Measurements from ENCODE around the gene KCP. TPM values are rescaled to one million over a fixed set of nuclear protein-coding genes. Genes with fewer than 3 reads are reported as not detected.
"Not testable (repeated sequence)": the region's sequence is repeated elsewhere in the genome, so short reads cannot be mapped to it uniquely, and the experiment has no call there.

The KCP gene
- total and polyA plus RNA-seq, 4 donors = 0.15 to 6.1 (median 2.1) TPM; not detected in 1

DNA sequence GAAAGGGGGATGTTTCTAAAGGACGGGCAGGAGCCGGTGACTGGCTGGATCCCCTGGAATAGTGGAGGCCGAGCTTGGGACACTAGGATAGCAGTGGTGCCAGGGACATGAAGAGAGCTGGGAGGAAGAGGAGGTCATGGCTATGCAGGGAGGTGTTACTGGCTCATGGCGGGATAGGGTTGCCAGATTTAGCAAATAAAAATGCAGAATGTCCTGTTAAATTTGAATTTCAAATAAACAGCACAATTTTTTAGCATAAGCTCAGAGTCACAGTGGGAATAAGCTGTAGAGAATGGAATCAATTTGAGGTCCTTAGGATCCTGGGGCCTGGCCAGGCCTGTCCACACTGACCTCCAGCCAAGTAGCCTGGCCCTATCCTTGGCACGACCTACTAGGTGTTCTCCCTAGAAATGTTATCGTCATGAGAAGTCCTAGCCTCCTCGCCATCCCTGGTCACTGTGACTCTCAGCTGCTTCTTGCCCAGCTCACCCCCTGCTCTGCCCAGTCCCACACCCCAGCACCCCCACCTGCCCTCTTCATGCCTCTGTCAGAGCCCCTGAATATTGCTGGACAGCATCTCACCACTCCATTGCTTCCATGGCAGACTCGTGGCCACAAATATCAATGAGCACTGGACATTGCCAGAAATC is 7.6 kb upstream of the KCP start:
- no peaks in the 10 kb centered on the region for H3K27me3 ChIP-seq (ENCODE audit: control insufficient read depth in 1 of 2, insufficient read depth in 2 of 2, low read length in 1 of 2)
- 85 to 91% methylated on average over 8 of the region's 8 CpGs for WGBS, 2 donors
- ATAC-seq (ENCODE audit: low FRiP score) (no peak), DNase-seq (no peak)
- H3K4me3 ChIP-seq (ENCODE audit: low read length in 2 of 2) = no peak overlapping the region
- no peaks in the 10 kb centered on the region for H3K4me1 ChIP-seq (ENCODE audit: control insufficient read depth in 1 of 2, insufficient read depth in 2 of 2, low read length in 2 of 2)
- intact Hi-C loops (cut with DNase I) = no loop called here
- H3K27ac ChIP-seq (ENCODE audit: low read depth in 1 of 2, low read length in 2 of 2) = no peak overlapping the region
- H3K36me3 ChIP-seq (ENCODE audit: control insufficient read depth in 1 of 2, insufficient read depth in 2 of 2, low read length in 1 of 2) = no peaks in the 10 kb centered on the region
- no peaks in the 10 kb centered on the region for H3K9me3 ChIP-seq (ENCODE audit: control insufficient read depth, low read length)

GRCh38 chr7:128917122-128917521 is 6.6 kb upstream of the KCP start:
- Histone ChIP-seq H3K27ac (ENCODE audit: low read depth in 1 of 2, low read length in 2 of 2) (no peak overlapping the region), H3K4me3 (ENCODE audit: low read length in 2 of 2) (no peak overlapping the region), H3K9me3 (ENCODE audit: control insufficient read depth, low read length) (no peaks in the 10 kb centered on the region), H3K4me1 (ENCODE audit: control insufficient read depth in 1 of 2, insufficient read depth in 2 of 2, low read length in 2 of 2) (no peaks in the 10 kb centered on the region), H3K27me3 (ENCODE audit: control insufficient read depth in 1 of 2, insufficient read depth in 2 of 2, low read length in 1 of 2) (no peaks in the 10 kb centered on the region), H3K36me3 (ENCODE audit: control insufficient read depth in 1 of 2, insufficient read depth in 2 of 2, low read length in 1 of 2) (no peaks in the 10 kb centered on the region)
- ATAC-seq (ENCODE audit: low FRiP score) = no peak
- DNase-seq = no peak
- intact Hi-C loops (cut with DNase I) = no loop called here
- WGBS, 2 donors = 95 to 96% methylated on average over 2 of the region's 2 CpGs

DNA sequence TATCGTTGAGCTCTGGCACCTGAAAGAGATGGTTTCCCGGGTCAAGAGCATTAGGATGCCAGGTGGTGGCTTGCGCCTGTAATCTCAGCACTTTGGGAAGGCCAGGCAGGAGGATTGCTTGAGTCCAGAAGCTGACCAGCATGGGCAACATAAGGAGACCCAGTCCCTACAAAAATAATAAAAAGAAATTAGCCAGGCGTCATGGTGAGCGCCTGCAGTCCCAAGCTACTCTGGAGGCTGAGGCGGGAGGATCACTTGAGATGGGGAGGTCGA is 6.1 kb upstream of the KCP start:
- intact Hi-C loops (cut with DNase I) = no loop called here
- Histone ChIP-seq H3K36me3 (ENCODE audit: control insufficient read depth in 1 of 2, insufficient read depth in 2 of 2, low read length in 1 of 2) (no peaks in the 10 kb centered on the region), H3K9me3 (ENCODE audit: control insufficient read depth, low read length) (no peaks in the 10 kb centered on the region), H3K27ac (ENCODE audit: low read depth in 1 of 2, low read length in 2 of 2) (no peak overlapping the region), H3K4me1 (ENCODE audit: control insufficient read depth in 1 of 2, insufficient read depth in 2 of 2, low read length in 2 of 2) (no peaks in the 10 kb centered on the region), H3K4me3 (ENCODE audit: low read length in 2 of 2) (no peak overlapping the region), H3K27me3 (ENCODE audit: control insufficient read depth in 1 of 2, insufficient read depth in 2 of 2, low read length in 1 of 2) (no peaks in the 10 kb centered on the region)
- no peak for ATAC-seq (ENCODE audit: low FRiP score)
- 93% methylated on average over 7 of the region's 7 CpGs for WGBS, 2 donors
- DNase-seq = no peak

GRCh38 chr7:128915841-128916642 is 5.5 kb upstream of the KCP start:
- no peaks in the 10 kb centered on the region for H3K27me3 ChIP-seq (ENCODE audit: control insufficient read depth in 1 of 2, insufficient read depth in 2 of 2, low read length in 1 of 2)
- no peak overlapping the region for H3K27ac ChIP-seq (ENCODE audit: low read depth in 1 of 2, low read length in 2 of 2)
- ATAC-seq (ENCODE audit: low FRiP score) (no peak), DNase-seq (peak in 1 of 2 donors; percentile 75)
- no peaks in the 10 kb centered on the region for H3K4me1 ChIP-seq (ENCODE audit: control insufficient read depth in 1 of 2, insufficient read depth in 2 of 2, low read length in 2 of 2)
- H3K4me3 ChIP-seq (ENCODE audit: low read length in 2 of 2) = peak overlapping the region in 1 of 2 donors; percentile 11
- H3K36me3 ChIP-seq (ENCODE audit: control insufficient read depth in 1 of 2, insufficient read depth in 2 of 2, low read length in 1 of 2) = no peaks in the 10 kb centered on the region
- intact Hi-C loops (cut with DNase I) = no loop called here
- H3K9me3 ChIP-seq (ENCODE audit: control insufficient read depth, low read length) = no peaks in the 10 kb centered on the region
- 18 to 25% methylated on average over 62 to 69 of the region's 69 CpGs for WGBS, 2 donors

DNA sequence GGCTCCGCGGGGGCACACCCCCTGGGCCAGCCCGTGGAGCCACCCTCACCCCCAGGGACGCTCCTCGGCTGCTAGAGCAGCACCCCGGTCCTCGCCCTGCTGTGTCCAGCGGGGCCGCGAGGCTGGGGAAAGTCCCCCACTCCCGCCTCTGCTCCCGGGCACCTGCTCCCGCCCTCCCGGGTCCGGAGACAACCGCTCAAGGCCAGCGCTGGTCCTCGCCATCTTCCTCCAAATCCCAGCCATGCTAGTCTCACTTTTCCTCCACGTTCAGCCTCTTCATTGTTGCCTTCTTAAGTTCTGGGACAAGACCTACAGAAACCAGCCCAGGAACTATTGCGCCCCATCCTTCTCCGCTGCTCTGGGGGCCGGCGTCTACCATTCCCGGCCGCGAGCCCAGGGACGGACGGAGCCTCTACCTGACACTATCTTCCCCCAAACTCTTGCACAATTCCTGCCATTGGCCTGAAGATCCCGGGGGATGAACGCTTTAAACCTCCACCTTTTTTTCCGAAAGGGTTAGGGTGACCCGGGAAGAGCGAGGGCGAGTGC is 4.8 kb upstream of the KCP start:
- Histone ChIP-seq H3K9me3 (ENCODE audit: control insufficient read depth, low read length) (no peaks in the 10 kb centered on the region), H3K4me3 (ENCODE audit: low read length in 2 of 2) (peak overlapping the region in 1 of 2 donors; percentile 11), H3K27me3 (ENCODE audit: control insufficient read depth in 1 of 2, insufficient read depth in 2 of 2, low read length in 1 of 2) (no peaks in the 10 kb centered on the region), H3K4me1 (ENCODE audit: control insufficient read depth in 1 of 2, insufficient read depth in 2 of 2, low read length in 2 of 2) (no peaks in the 10 kb centered on the region), H3K36me3 (ENCODE audit: control insufficient read depth in 1 of 2, insufficient read depth in 2 of 2, low read length in 1 of 2) (no peaks in the 10 kb centered on the region), H3K27ac (ENCODE audit: low read depth in 1 of 2, low read length in 2 of 2) (no peak overlapping the region)
- DNase-seq = peak in 1 of 2 donors; percentile 74
- ATAC-seq (ENCODE audit: low FRiP score) = no peak
- WGBS, 2 donors = 2 to 3% methylated on average over 29 to 34 of the region's 34 CpGs
- intact Hi-C loops (cut with DNase I) = no loop called here

DNA sequence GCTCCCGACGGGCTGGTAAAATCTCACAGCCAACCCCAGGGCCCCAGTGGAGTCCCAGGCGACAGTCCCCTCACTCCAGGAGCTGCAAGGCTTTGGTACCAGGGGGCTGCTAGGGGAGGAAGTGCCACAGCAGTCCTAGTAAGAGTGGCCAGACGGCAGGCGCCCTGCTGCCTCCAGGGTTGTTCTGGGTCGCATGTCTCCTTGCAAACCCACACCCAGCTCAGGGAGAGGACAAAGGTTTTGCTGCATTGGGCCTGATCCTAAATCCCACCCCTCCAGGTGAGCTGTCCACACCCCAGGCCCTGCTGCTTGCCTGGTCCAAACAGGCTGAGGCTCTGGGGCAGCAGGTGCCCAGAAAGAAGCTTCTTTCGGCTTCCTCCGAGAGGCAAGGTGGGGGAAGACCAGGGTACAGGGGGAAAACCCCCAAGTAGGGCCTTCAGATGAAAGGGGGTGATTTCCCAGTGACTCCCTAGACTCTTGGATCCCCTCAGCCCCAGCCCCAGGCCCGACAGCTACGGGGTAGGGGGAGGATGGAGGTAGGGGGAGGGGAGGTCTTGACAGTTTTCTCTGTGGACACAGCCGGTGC is 4.2 kb upstream of the KCP start:
- Histone ChIP-seq H3K27me3 (ENCODE audit: control insufficient read depth in 1 of 2, insufficient read depth in 2 of 2, low read length in 1 of 2) (no peaks in the 10 kb centered on the region), H3K36me3 (ENCODE audit: control insufficient read depth in 1 of 2, insufficient read depth in 2 of 2, low read length in 1 of 2) (no peaks in the 10 kb centered on the region), H3K4me1 (ENCODE audit: control insufficient read depth in 1 of 2, insufficient read depth in 2 of 2, low read length in 2 of 2) (no peaks in the 10 kb centered on the region), H3K9me3 (ENCODE audit: control insufficient read depth, low read length) (no peaks in the 10 kb centered on the region), H3K4me3 (ENCODE audit: low read length in 2 of 2) (no peak overlapping the region), H3K27ac (ENCODE audit: low read depth in 1 of 2, low read length in 2 of 2) (no peak overlapping the region)
- 47 to 56% methylated on average over 10 to 11 of the region's 11 CpGs for WGBS, 2 donors
- DNase-seq (no peak), ATAC-seq (ENCODE audit: low FRiP score) (no peak)
- intact Hi-C loops (cut with DNase I) = no loop called here

DNA sequence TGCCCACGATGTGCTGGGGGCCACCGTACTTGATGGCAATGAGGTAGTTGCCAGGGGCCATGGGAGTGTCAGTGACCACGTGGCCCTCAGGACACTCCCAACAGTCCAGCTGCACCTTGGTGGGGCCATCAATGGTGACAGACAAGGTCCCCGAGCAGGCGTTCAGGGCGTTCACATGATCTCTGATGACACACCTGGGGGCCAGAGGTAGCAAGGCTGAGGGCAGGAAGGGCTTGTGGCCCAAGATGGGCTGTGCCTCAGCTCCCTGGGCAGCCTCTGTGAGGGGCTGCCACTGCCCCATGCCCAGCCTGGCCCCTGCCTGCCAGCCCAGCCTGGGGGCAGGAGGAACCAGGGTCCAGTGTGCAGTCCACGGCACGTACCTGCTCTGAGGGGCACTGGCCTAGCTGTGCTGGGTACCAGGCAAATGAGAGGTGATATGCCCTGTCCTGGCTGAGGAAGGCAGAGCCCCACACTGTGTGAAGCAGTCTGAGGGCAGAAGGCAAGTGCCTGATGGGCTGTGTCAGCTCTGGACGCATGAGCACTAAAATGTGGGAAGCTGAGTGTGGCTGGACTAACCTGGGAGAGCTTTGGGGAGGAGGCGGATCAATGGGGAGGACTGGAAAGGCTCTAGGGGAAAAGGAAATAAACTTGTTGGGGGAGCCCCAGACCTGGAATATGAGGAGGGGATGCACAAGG is 3.5 kb upstream of the KCP start:
- no peak for ATAC-seq (ENCODE audit: low FRiP score)
- intact Hi-C loops (cut with DNase I) = no loop called here

DNA sequence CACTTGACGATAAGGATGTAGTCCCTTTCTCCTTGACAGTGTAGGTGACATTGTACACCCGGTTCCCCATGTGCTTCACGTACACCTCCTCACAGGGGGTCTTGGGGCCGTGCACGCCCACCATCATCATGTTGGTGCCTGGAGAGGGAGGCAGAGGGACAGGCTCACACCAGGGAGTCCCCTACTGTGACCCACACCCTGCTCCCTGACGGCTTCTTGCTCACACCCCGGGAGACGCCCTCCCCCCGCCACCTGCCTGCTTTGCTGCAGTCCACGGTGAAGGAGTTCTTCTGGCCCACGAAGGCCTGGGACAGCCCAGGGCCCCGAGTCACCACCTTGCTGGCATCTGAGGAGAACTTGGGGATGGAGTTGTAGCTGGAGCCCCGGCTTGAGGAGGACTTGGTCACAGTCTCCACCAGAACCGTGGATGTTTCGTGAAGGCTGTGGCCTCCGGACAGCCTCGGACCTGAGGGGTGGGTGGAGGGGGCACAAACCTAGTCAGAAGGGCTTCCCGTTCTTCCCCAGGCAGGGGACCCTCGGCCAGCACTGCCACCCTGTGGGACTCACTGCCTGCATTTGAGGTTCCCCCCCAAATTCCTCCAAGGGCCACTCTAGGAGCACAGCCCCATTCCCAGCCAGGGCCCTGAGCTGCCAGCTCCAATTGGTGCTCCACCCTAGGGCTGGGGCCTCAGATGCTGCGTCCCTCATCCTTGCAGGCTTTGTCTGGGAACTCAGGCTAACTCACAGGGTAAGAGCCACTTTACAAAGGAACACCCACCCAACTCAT is 2.4 kb upstream of the KCP start:
- intact Hi-C loops (cut with DNase I); DNase-seq; H3K27me3 ChIP-seq (ENCODE audit: control insufficient read depth in 1 of 2, insufficient read depth in 2 of 2, low read length in 1 of 2); H3K9me3 ChIP-seq (ENCODE audit: control insufficient read depth, low read length); ATAC-seq (ENCODE audit: low FRiP score); H3K4me1 ChIP-seq (ENCODE audit: control insufficient read depth in 1 of 2, insufficient read depth in 2 of 2, low read length in 2 of 2); H3K27ac ChIP-seq (ENCODE audit: low read depth in 1 of 2, low read length in 2 of 2); H3K4me3 ChIP-seq (ENCODE audit: low read length in 2 of 2); H3K36me3 ChIP-seq (ENCODE audit: control insufficient read depth in 1 of 2, insufficient read depth in 2 of 2, low read length in 1 of 2): not testable (repeated sequence)
- 92 to 93% methylated on average over 10 to 11 of the region's 20 CpGs for WGBS, 2 donors

More for the DNA sequence above, 3.5 kb upstream of the KCP start:
- DNase-seq = no peak
- H3K4me3 ChIP-seq (ENCODE audit: low read length in 2 of 2) = no peak overlapping the region
- H3K27me3 ChIP-seq (ENCODE audit: control insufficient read depth in 1 of 2, insufficient read depth in 2 of 2, low read length in 1 of 2) = no peaks in the 10 kb centered on the region
- 79 to 88% methylated on average over 10 of the region's 10 CpGs for WGBS, 2 donors
- H3K36me3 ChIP-seq (ENCODE audit: control insufficient read depth in 1 of 2, insufficient read depth in 2 of 2, low read length in 1 of 2) = no peaks in the 10 kb centered on the region
- no peak overlapping the region for H3K27ac ChIP-seq (ENCODE audit: low read depth in 1 of 2, low read length in 2 of 2)
- H3K4me1 ChIP-seq (ENCODE audit: control insufficient read depth in 1 of 2, insufficient read depth in 2 of 2, low read length in 2 of 2) = no peaks in the 10 kb centered on the region
- no peaks in the 10 kb centered on the region for H3K9me3 ChIP-seq (ENCODE audit: control insufficient read depth, low read length)

Data from aorta (tissue), 5 donors.